Glomerular visceral epithelial cell (primary cell): ENCODE results near the gene PHF23.
A peak's percentile ranks its signal among the peaks of the same experiment; 100 is the strongest.

ENCODE experiments used
- DNase-seq: peaks from one replicate; pipeline ENCODE4 v3.0.0-alpha.2; 2016; ENCODE audit errors: extremely low spot score

The PHF23 gene

GRCh38 chr17:7237761-7238419, 1.4 kb downstream of the PHF23 start:
- DNase-seq = peak; percentile 78

GRCh38 chr17:7237266-7237760, 1.9 kb downstream of the PHF23 start:
- DNase-seq = no peak

- no peak for DNase-seq
These were observed 2.4 kb downstream of the PHF23 start for GRCh38 chr17:7236808-7237207.

- no peak for DNase-seq
These were observed 3.3 kb downstream of the PHF23 start for GRCh38 chr17:7235693-7236665.

GRCh38 chr17:7234083-7234951, 4.9 kb downstream of the PHF23 start, which contains the start of gene DVL2:
Gene DVL2, minus strand, starts transcription at chr17:7234517. Its CDS starts 255 bp downstream, at chr17:7234262.
- peak; percentile 95 for DNase-seq

GRCh38 chr17:7233701-7234082, 5.6 kb downstream of the PHF23 start:
- DNase-seq = no peak

- DNase-seq = no peak
These were observed 7.1 kb downstream of the PHF23 start for GRCh38 chr17:7232114-7232513.

- DNase-seq = no peak
These were observed 9.8 kb downstream of the PHF23 start for GRCh38 chr17:7229504-7229903.

- no peak for DNase-seq
These were observed 10.3 kb downstream of the PHF23 start for GRCh38 chr17:7228920-7229319.

- no peak for DNase-seq
These were observed 12.2 kb downstream of the PHF23 start for GRCh38 chr17:7226721-7227710.

- DNase-seq = no peak
These were observed 13.4 kb downstream of the PHF23 start for GRCh38 chr17:7225711-7226331.

GRCh38 chr17:7224661-7225111, 14.6 kb downstream of the PHF23 start:
- DNase-seq = no peak

- no peak for DNase-seq
These were observed 15.1 kb downstream of the PHF23 start for GRCh38 chr17:7224110-7224509.

GRCh38 chr17:7223375-7223774, 15.9 kb downstream of the PHF23 start:
- DNase-seq = no peak

GRCh38 chr17:7222972-7223292, 16.3 kb downstream of the PHF23 start:
- DNase-seq = no peak

GRCh38 chr17:7222093-7222971, 16.9 kb downstream of the PHF23 start:
- DNase-seq = no peak

GRCh38 chr17:7221278-7222092, 17.8 kb downstream of the PHF23 start:
- no peak for DNase-seq

GRCh38 chr17:7220593-7221277, 18.5 kb downstream of the PHF23 start:
- DNase-seq = peak; percentile 68
